HepG2 (cell line): Measurements from ENCODE around the gene C2. TPM values are rescaled to one million over a fixed set of nuclear protein-coding genes. Genes with fewer than 3 reads are reported as not detected.

Experiments used
- CAMTA2 ChIP-seq: sonication (generic); formaldehyde crosslinking; IDR thresholded peaks from 2 replicates; pipeline ENCODE4 v1.4.0; 2020; ENCODE audit warnings: mild to moderate bottlenecking, missing genetic modification reagents, borderline replicate concordance
- FOSL2 ChIP-seq: sonication (generic); formaldehyde crosslinking; IDR thresholded peaks from 2 replicates; pipeline ENCODE4 v1.4.0; 2020; ENCODE audit warnings: missing genetic modification reagents
- GABPB1 ChIP-seq: IDR thresholded peaks from 2 replicates; pipeline ENCODE4 v1.6.1; 2016; ENCODE audit warnings: mild to moderate bottlenecking, missing genetic modification reagents, moderate library complexity, missing compliant biosample characterization
- HMGXB3 ChIP-seq: sonication (generic); formaldehyde crosslinking; IDR thresholded peaks from 2 replicates; pipeline ENCODE4 v1.4.0; 2020; ENCODE audit warnings: missing genetic modification reagents, borderline replicate concordance
- ISL2 ChIP-seq: sonication (generic); formaldehyde crosslinking; IDR thresholded peaks from 2 replicates; pipeline ENCODE4 v1.5.0; 2020; ENCODE audit warnings: missing genetic modification reagents
- KAT2B ChIP-seq: fragments of 150-350 bp; IDR thresholded peaks from 2 replicates; pipeline ENCODE4 v1.6.1; 2014; ENCODE audit warnings: low read depth, low read length, borderline replicate concordance
- MBNL3 ChIP-seq: fragments of 250-450 bp; sonication (Bioruptor Pico); conservative IDR thresholded peaks from 2 replicates; pipeline ENCODE4 v1.8.0; 2022; ENCODE audit warnings: mild to moderate bottlenecking, inconsistent platforms
- MED8 ChIP-seq: sonication (generic); formaldehyde crosslinking; IDR thresholded peaks from 2 replicates; pipeline ENCODE4 v1.8.1; 2023; ENCODE audit warnings: mild to moderate bottlenecking, missing genetic modification reagents; ENCODE audit not compliant: insufficient replicate concordance
- NRL ChIP-seq: sonication (generic); formaldehyde crosslinking; IDR thresholded peaks from 2 replicates; pipeline ENCODE4 v1.5.0; 2020; ENCODE audit warnings: missing genetic modification reagents, mild to moderate bottlenecking, moderate library complexity, borderline replicate concordance
- RFXANK ChIP-seq: IDR thresholded peaks from 2 replicates; pipeline ENCODE4 v1.6.1; 2016
- RORA ChIP-seq: sonication (generic); formaldehyde crosslinking; IDR thresholded peaks from 2 replicates; pipeline ENCODE4 v1.5.0; 2020; ENCODE audit warnings: mild to moderate bottlenecking, missing genetic modification reagents, moderate library complexity
- SATB2 ChIP-seq: sonication (generic); formaldehyde crosslinking; IDR thresholded peaks from 2 replicates; pipeline ENCODE4 v1.5.0; 2020; ENCODE audit warnings: missing genetic modification reagents
- ZBTB42 ChIP-seq: sonication (generic); formaldehyde crosslinking; IDR thresholded peaks from 2 replicates; pipeline ENCODE4 v1.5.0; 2020; ENCODE audit warnings: mild to moderate bottlenecking, missing genetic modification reagents
- ZNF24 ChIP-seq: fragments of 450-650 bp; IDR thresholded peaks from 2 replicates; pipeline ENCODE4 v1.6.1; 2017; ENCODE audit warnings: antibody characterized with exemption, mild to moderate bottlenecking
- ZNF678 ChIP-seq: sonication (generic); formaldehyde crosslinking; IDR thresholded peaks from 2 replicates; pipeline ENCODE4 v1.4.0; 2020; ENCODE audit warnings: mild to moderate bottlenecking, missing genetic modification reagents
- polyA plus RNA-seq, 8 experiments: library from polyadenylated mRNA; depleted of rRNA in 3 of 8; stranded (reverse) in 7 of 8; unstranded in 1 of 8; fragments of >200 nt; fragmentation: Illumina TruSeq in 4 of 8; extraction: Trizol in 4 of 8; gene quantifications; 2 replicates each; pipeline versions ENCODE4 v1.2.1 to v1.2.3, GENCODE V29; 2011 to 2016; ENCODE audit warnings: low read depth in 4 of 8, missing spikeins in 1 of 8, mixed read lengths in 1 of 8; ENCODE audit not compliant: insufficient read depth in 1 of 8
- total RNA-seq, 5 experiments: library from RNA; depleted of rRNA; stranded (reverse); fragments of >200 nt; fragmentation: Illumina TruSeq; extraction: Trizol; gene quantifications; 2 replicates each; pipeline ENCODE4 v1.2.3, GENCODE V29; 2016; ENCODE audit warnings: low read depth in 1 of 5
- TF ChIP-seq, protein P1 (sequence below): sonication (generic); formaldehyde crosslinking; IDR thresholded peaks from 2 replicates; pipeline ENCODE4 v1.5.0; 2020; ENCODE audit warnings: mild to moderate bottlenecking, missing genetic modification reagents, borderline replicate concordance
- TF ChIP-seq, protein P2 (sequence below): sonication (generic); formaldehyde crosslinking; IDR thresholded peaks from 2 replicates; pipeline ENCODE4 v1.4.0; 2020; ENCODE audit warnings: low read depth, mild to moderate bottlenecking, missing genetic modification reagents
- TF ChIP-seq, protein P3 (sequence below): sonication (generic); formaldehyde crosslinking; IDR thresholded peaks from 2 replicates; pipeline ENCODE4 v1.4.0; 2020; ENCODE audit warnings: missing genetic modification reagents

Gene C2
- total and polyA plus RNA-seq, 2 of the 13 experiments (the other 11 are each of a cell fraction or from before 2014, with no cell fraction given), result 165 to 307 TPM

DNA sequence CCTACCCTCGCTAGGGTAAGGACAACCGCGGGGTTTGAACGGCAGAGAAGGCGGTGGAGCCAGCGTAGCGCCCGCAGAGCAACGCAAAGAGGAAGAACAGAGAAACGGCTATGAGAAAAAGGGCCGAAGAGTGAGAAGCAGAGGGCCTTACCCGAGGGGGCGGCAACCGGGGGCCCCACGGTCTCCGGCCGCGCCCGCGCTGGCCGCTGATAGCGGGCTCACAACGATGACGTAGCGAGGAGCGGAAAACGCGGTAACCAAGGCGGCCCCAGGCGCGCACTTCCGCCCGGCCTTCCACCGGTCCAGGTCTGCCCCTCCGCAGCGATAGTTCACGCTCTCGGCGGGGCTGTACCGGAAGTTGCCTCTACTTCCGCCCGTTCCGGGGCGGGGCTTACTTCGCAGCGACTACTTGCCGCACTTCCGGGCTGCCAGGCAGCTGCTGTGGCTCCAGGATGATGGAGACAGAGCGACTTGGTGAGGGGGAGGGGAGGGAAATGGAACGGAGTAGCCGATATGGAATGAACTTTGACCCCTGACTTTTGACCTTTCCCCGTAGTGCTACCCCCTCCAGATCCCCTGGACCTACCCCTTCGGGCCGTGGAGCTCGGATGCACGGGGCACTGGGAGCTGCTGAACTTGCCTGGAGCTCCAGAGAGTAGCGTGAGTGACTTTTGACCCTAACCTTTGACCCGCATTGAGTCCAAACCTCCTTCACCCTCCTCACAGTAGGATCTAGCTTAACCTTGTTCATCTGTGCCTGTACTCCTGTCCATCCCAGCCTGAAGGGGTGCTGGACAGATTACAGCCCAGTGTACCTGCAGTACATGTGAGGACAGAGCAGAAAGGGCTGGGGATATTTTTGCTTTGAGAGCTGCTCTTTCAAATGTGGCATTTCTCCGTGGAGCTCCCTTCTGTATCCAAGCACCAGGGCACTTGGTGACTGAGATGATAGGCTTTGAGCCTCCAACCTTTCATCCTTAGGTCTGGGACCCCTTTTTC, 31.5 kb downstream of the C2 start, which contains the start of the genes NELFE and SKIC2 (continued):
- TF ChIP-seq, protein P1, sequence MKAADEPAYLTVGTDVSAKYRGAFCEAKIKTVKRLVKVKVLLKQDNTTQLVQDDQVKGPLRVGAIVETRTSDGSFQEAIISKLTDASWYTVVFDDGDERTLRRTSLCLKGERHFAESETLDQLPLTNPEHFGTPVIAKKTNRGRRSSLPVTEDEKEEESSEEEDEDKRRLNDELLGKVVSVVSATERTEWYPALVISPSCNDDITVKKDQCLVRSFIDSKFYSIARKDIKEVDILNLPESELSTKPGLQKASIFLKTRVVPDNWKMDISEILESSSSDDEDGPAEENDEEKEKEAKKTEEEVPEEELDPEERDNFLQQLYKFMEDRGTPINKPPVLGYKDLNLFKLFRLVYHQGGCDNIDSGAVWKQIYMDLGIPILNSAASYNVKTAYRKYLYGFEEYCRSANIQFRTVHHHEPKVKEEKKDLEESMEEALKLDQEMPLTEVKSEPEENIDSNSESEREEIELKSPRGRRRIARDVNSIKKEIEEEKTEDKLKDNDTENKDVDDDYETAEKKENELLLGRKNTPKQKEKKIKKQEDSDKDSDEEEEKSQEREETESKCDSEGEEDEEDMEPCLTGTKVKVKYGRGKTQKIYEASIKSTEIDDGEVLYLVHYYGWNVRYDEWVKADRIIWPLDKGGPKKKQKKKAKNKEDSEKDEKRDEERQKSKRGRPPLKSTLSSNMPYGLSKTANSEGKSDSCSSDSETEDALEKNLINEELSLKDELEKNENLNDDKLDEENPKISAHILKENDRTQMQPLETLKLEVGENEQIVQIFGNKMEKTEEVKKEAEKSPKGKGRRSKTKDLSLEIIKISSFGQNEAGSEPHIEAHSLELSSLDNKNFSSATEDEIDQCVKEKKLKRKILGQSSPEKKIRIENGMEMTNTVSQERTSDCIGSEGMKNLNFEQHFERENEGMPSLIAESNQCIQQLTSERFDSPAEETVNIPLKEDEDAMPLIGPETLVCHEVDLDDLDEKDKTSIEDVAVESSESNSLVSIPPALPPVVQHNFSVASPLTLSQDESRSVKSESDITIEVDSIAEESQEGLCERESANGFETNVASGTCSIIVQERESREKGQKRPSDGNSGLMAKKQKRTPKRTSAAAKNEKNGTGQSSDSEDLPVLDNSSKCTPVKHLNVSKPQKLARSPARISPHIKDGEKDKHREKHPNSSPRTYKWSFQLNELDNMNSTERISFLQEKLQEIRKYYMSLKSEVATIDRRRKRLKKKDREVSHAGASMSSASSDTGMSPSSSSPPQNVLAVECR (CRISPR knock-in tag), result peak; percentile 100
- TF ChIP-seq ISL2 (CRISPR knock-in tag) (peak; percentile 94), MED8 (CRISPR knock-in tag) (no peak), KAT2B (no peak), SATB2 (CRISPR knock-in tag) (0 out of 2 replicates have a peak, but pooled peaks have one; percentile 74), ZNF24 (no peak), ZNF678 (CRISPR knock-in tag) (0 out of 2 replicates have a peak, but pooled peaks have one; percentile 68), GABPB1 (CRISPR knock-in tag) (peak; percentile 100), ZBTB42 (CRISPR knock-in tag) (no peak), RORA (CRISPR knock-in tag) (no peak), RFXANK (no peak), NRL (CRISPR knock-in tag) (peak; percentile 11; the same call in 1 of the 2 replicates), CAMTA2 (no peak), HMGXB3 (CRISPR knock-in tag) (peak; percentile 93; the same call in 1 of the 2 replicates), FOSL2 (CRISPR knock-in tag) (peak; percentile 67), MBNL3 (CRISPR knock-in tag) (no peak)
- TF ChIP-seq, protein P2, sequence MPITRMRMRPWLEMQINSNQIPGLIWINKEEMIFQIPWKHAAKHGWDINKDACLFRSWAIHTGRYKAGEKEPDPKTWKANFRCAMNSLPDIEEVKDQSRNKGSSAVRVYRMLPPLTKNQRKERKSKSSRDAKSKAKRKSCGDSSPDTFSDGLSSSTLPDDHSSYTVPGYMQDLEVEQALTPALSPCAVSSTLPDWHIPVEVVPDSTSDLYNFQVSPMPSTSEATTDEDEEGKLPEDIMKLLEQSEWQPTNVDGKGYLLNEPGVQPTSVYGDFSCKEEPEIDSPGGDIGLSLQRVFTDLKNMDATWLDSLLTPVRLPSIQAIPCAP (CRISPR knock-in tag), result no peak
- TF ChIP-seq, protein P3, sequence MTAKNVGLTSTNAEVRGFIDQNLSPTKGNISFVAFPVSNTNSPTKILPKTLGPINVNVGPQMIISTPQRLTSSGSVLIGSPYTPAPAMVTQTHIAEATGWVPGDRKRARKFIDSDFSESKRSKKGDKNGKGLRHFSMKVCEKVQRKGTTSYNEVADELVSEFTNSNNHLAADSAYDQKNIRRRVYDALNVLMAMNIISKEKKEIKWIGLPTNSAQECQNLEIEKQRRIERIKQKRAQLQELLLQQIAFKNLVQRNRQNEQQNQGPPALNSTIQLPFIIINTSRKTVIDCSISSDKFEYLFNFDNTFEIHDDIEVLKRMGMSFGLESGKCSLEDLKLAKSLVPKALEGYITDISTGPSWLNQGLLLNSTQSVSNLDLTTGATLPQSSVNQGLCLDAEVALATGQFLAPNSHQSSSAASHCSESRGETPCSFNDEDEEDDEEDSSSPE (CRISPR knock-in tag), result peak; percentile 95
